GM21360 (cell line): ENCODE results near the gene UGT1A6.
"Not testable (repeated sequence)": the region's sequence is repeated elsewhere in the genome, so short reads cannot be mapped to it uniquely, and the experiment has no call there.

Experiments
- ATAC-seq: cut with Tn5 transposase; IDR thresholded peaks from one replicate; pipeline ENCODE4 v1.9.1; 2021; ENCODE audit warnings: mild to moderate bottlenecking, moderate library complexity; ENCODE audit not compliant: unreplicated experiment

UGT1A6 gene

GRCh38 chr2:233684640-233685039 is 8.1 kb upstream of the UGT1A6 start:
- no peak for ATAC-seq

GRCh38 chr2:233686928-233687327 is 5.8 kb upstream of the UGT1A6 start:
- ATAC-seq: no peak

- ATAC-seq: no peak
These were observed 4.3 kb upstream of the UGT1A6 start for GRCh38 chr2:233688341-233688740.

GRCh38 chr2:233689031-233689430 is 3.7 kb upstream of the UGT1A6 start:
- no peak for ATAC-seq

GRCh38 chr2:233689501-233689900 is 3.2 kb upstream of the UGT1A6 start:
- no peak for ATAC-seq

GRCh38 chr2:233690444-233690843 is 2.2 kb upstream of the UGT1A6 start:
- ATAC-seq: no peak

GRCh38 chr2:233691443-233692433 is 952 bp upstream of the UGT1A6 start:
- no peak for ATAC-seq

- ATAC-seq: no peak
These were observed 1.3 kb downstream of the UGT1A6 start for GRCh38 chr2:233693963-233694362.

- ATAC-seq: no peak
These were observed 6.0 kb downstream of the UGT1A6 start for GRCh38 chr2:233698740-233699139.

- ATAC-seq: no peak
These were observed 6.8 kb downstream of the UGT1A6 start for GRCh38 chr2:233699424-233700027.

- ATAC-seq: no peak
These were observed 7.4 kb downstream of the UGT1A6 start for GRCh38 chr2:233700028-233700635.

GRCh38 chr2:233700842-233701241 is 8.2 kb downstream of the UGT1A6 start:
- ATAC-seq: not testable (repeated sequence)

- ATAC-seq: no peak
These were observed 9.5 kb downstream of the UGT1A6 start for GRCh38 chr2:233702238-233702637.

GRCh38 chr2:233705911-233706506 is 13.3 kb downstream of the UGT1A6 start:
- ATAC-seq: no peak

GRCh38 chr2:233706720-233707119 is 14.0 kb downstream of the UGT1A6 start:
- ATAC-seq: no peak

GRCh38 chr2:233707940-233708644 is 15.4 kb downstream of the UGT1A6 start:
- no peak for ATAC-seq

GRCh38 chr2:233708942-233709341 is 16.3 kb downstream of the UGT1A6 start:
- no peak for ATAC-seq

- no peak for ATAC-seq
These were observed 18.8 kb downstream of the UGT1A6 start for GRCh38 chr2:233711312-233712008.

GRCh38 chr2:233712611-233713261 is 20.0 kb downstream of the UGT1A6 start, which contains the start of gene UGT1A5:
TSS of gene UGT1A5 (plus strand) at chr2:233712907. CDS start at chr2:233712992, 85 bp downstream.
- no peak for ATAC-seq

GRCh38 chr2:233713262-233713615 is 20.5 kb downstream of the UGT1A6 start:
- no peak for ATAC-seq
